Lung (tissue), 12 donors: ENCODE measurements around the gene CDIPT. TPM values are rescaled to one million over a fixed set of nuclear protein-coding genes. Genes with fewer than 3 reads are reported as not detected.

Source experiments
- ATAC-seq: fragments of 200-7000 bp; cut with Tn5 transposase; one replicate; pipeline ENCODE4 v1.9.1; 2020; ENCODE audit warnings: moderate number of reproducible peaks; ENCODE audit not compliant: insufficient read depth, low FRiP score
- DNase-seq, 3 donors: peaks; one replicate each; pipeline ENCODE4 v3.0.0-alpha.2; 2013 to 2017
- H3K27ac ChIP-seq, 2 donors: one replicate each; pipeline ENCODE4 v1.5.1; 2013; ENCODE audit warnings: mild to moderate bottlenecking in 2 of 2, moderate library complexity in 2 of 2, control low read depth in 1 of 2, inconsistent platforms in 1 of 2, low read depth in 1 of 2, low read length in 1 of 2
- H3K27me3 ChIP-seq, 3 donors: one replicate each; pipeline ENCODE4 v1.5.1; 2013; ENCODE audit warnings: low read length in 2 of 3; ENCODE audit not compliant: control insufficient read depth in 3 of 3, insufficient read depth in 3 of 3
- H3K36me3 ChIP-seq, 4 donors: one replicate each; pipeline ENCODE4 v1.5.1; 2013; ENCODE audit warnings: low read length in 4 of 4, mild to moderate bottlenecking in 1 of 4, moderate library complexity in 1 of 4; ENCODE audit not compliant: control insufficient read depth in 4 of 4, insufficient read depth in 4 of 4
- H3K4me1 ChIP-seq, 5 donors: one replicate each; pipeline ENCODE4 v1.5.1; 2013; ENCODE audit warnings: low read length in 5 of 5, mild to moderate bottlenecking in 2 of 5, moderate library complexity in 1 of 5; ENCODE audit not compliant: control insufficient read depth in 5 of 5, insufficient read depth in 5 of 5
- H3K4me3 ChIP-seq: one replicate; pipeline ENCODE4 v1.5.1; 2013; ENCODE audit warnings: mild to moderate bottlenecking, control low read depth, moderate library complexity
- H3K9ac ChIP-seq, 2 donors: one replicate each; pipeline ENCODE4 v1.5.1; 2013; ENCODE audit warnings: low read length in 2 of 2, control low read depth in 1 of 2; ENCODE audit not compliant: insufficient read depth in 1 of 2
- H3K9me3 ChIP-seq, 4 donors: one replicate each; pipeline ENCODE4 v1.5.1; 2013; ENCODE audit warnings: low read length in 3 of 4, mild to moderate bottlenecking in 1 of 4, moderate library complexity in 1 of 4; ENCODE audit not compliant: control insufficient read depth in 4 of 4, insufficient read depth in 3 of 4
- WGBS, 2 donors: extraction: QIAGEN DNeasy Blood & Tissue Kit; methylation state at CpG; one replicate each; pipeline ENCODE4 v1.1.7; 2013; 5-methylcytosine and 5-hydroxymethylcytosine counted together
- polyA plus RNA-seq, 2 donors: library from polyadenylated mRNA; stranded (reverse); fragments of 200-250 nt; gene quantifications; one replicate each; pipeline ENCODE4 v1.2.1, GENCODE V29; 2013
- total RNA-seq, 2 donors: library from RNA; depleted of rRNA in 1 of 2; stranded (reverse); fragments of >200 nt in 1 of 2; gene quantifications; one replicate each; pipeline ENCODE4 v1.2.1, GENCODE V29; 2014 to 2021
- TF ChIP-seq, protein P1 (sequence below): IDR thresholded peaks from 2 replicates; pipeline ENCODE4 v1.5.1; 2012; ENCODE audit warnings: mild to moderate bottlenecking; ENCODE audit errors: control extremely low read depth, extremely low read depth
- donor health status: control.
- donor health status: control.
- donor health status: Bipolar disorder and iron deficiency.
- donor health status: healthy.
- donor health status: DM: yes; HTN: yes; CAD: no.

The CDIPT gene
- total and polyA plus RNA-seq, 4 donors = 66.9 to 105 (median 73.3) TPM

- 94 to 95% methylated on average over 11 of the region's 11 CpGs for WGBS, 2 donors
- ATAC-seq = no peak
Measured at GRCh38 chr16:29830774-29831173, 32.3 kb downstream of the CDIPT start.

GRCh38 chr16:29826342-29826695, 36.7 kb downstream of the CDIPT start:
- Histone ChIP-seq H3K9me3 (no peaks in the 10 kb centered on the region), H3K36me3 (peaks cover 0 to 21% (median 0%) of the 10 kb centered on the region in 4 donors), H3K9ac (no peak overlapping the region), H3K27me3 (no peaks in the 10 kb centered on the region), H3K27ac (peak overlapping the region in 1 of 2 donors; percentile 13), H3K4me3 (no peak overlapping the region), H3K4me1 (peaks cover 0 to 34% (median 5%) of the 10 kb centered on the region in 5 donors)
- ATAC-seq (no peak), DNase-seq (no peak)
- TF ChIP-seq, protein P1, sequence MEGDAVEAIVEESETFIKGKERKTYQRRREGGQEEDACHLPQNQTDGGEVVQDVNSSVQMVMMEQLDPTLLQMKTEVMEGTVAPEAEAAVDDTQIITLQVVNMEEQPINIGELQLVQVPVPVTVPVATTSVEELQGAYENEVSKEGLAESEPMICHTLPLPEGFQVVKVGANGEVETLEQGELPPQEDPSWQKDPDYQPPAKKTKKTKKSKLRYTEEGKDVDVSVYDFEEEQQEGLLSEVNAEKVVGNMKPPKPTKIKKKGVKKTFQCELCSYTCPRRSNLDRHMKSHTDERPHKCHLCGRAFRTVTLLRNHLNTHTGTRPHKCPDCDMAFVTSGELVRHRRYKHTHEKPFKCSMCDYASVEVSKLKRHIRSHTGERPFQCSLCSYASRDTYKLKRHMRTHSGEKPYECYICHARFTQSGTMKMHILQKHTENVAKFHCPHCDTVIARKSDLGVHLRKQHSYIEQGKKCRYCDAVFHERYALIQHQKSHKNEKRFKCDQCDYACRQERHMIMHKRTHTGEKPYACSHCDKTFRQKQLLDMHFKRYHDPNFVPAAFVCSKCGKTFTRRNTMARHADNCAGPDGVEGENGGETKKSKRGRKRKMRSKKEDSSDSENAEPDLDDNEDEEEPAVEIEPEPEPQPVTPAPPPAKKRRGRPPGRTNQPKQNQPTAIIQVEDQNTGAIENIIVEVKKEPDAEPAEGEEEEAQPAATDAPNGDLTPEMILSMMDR = no peak
- 94 to 95% methylated on average over 4 to 6 of the region's 8 CpGs for WGBS, 2 donors

More at GRCh38 chr16:29830774-29831173, 32.3 kb downstream of the CDIPT start:
- Histone ChIP-seq H3K36me3 (peaks cover 0 to 47% (median 0%) of the 10 kb centered on the region in 4 donors), H3K9me3 (no peaks in the 10 kb centered on the region), H3K9ac (no peak overlapping the region), H3K27me3 (no peaks in the 10 kb centered on the region), H3K4me3 (no peak overlapping the region), H3K4me1 (peaks cover 0 to 13% (median 0%) of the 10 kb centered on the region in 5 donors), H3K27ac (no peak overlapping the region)
- no peak for DNase-seq
- TF ChIP-seq, protein P1 = no peak

GRCh38 chr16:29825145-29826044, 37.6 kb downstream of the CDIPT start:
- Histone ChIP-seq H3K4me1 (peaks cover 0 to 34% (median 12%) of the 10 kb centered on the region in 5 donors), H3K4me3 (no peak overlapping the region)
- no peak for DNase-seq

More at GRCh38 chr16:29825145-29826044, 37.6 kb downstream of the CDIPT start:
- no peaks in the 10 kb centered on the region for H3K27me3 ChIP-seq
- TF ChIP-seq, protein P1 = no peak
- H3K9ac ChIP-seq = no peak overlapping the region
- ATAC-seq = peak; percentile 6
- peaks cover 0 to 13% (median 0%) of the 10 kb centered on the region in 4 donors for H3K36me3 ChIP-seq
- no peaks in the 10 kb centered on the region for H3K9me3 ChIP-seq
- WGBS, 2 donors = 51 to 65% methylated on average over 10 of the region's 10 CpGs
- H3K27ac ChIP-seq = peak overlapping the region; percentile 47 to 82
